ENCODE measurements around the gene SNTN.

SNTN gene

DNA sequence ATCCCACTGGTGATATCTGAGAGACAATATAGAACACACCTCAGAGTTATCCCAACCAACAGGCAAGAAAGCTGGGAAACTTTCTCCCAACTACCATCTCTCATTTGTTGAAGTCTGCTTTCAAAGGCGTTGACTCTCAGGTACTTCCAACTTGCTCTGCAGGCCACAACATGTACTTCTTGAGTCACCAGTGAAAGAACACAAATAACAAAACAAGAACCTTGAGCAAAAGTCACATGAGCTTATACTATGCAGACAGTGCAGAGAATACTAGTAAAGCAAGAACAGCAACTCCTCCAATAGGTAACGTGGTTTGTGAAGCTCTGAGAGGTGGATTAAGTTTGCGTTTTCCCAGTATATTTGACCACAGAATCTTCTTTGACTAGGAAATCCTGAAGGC, 20.6 kb downstream of the SNTN start:
- in situ Hi-C loops (cut with MboI; ENCODE audit: low sequenced_read_pairs), result no loop called here

GRCh38 chr3:63674586-63674985, 22.1 kb downstream of the SNTN start:
- in situ Hi-C loops (cut with MboI; ENCODE audit: low sequenced_read_pairs), result no loop called here

DNA sequence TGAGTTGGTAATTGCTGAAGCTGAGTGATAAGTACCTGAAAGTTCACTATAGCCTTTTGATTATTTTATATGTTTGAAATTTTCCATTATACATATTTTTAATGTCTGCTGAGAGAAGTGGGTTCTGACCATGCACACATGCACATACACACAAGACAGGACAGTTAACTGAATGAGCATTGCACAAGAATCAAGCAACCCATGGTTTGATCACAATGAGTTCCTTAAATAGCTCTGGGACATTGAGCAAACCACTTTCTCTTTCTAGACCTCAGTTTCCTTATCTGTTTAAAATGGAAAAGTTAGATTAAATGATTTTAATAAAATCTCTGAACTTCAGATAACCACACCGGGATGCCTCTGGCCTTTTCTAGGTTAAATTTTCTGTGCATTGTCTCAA, 26.7 kb downstream of the SNTN start:
- in situ Hi-C loops (cut with MboI; ENCODE audit: low sequenced_read_pairs), result no loop called here

GRCh38 chr3:63684081-63684480, 31.6 kb downstream of the SNTN start:
- in situ Hi-C loops (cut with MboI; ENCODE audit: low sequenced_read_pairs), result no loop called here

DNA sequence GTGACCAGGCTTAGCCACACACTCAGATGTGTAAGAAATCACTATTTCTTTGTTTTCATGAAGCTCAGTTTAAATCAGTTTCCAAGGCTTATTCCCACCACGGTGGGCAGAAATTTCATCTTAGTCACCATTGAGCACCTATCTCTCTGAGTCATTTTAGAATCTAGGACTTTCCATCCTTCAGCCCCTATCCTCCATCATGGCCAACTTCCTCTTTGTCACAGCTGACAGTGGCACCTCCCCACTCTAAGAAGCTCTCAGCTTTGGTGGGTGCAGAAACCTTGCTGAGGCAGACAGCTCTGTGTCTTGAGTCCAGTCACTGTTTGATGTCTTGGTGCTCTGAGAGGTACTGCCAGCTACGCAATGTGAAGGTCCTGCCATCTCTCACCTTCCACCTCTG, 32.9 kb downstream of the SNTN start:
- in situ Hi-C loops (cut with MboI; ENCODE audit: low sequenced_read_pairs), result no loop called here

GRCh38 chr3:63687278-63688225, 35.1 kb downstream of the SNTN start:
- in situ Hi-C loops (cut with MboI; ENCODE audit: low sequenced_read_pairs), result no loop called here

- in situ Hi-C loops (cut with MboI; ENCODE audit: low sequenced_read_pairs), result no loop called here
These were observed 36.8 kb downstream of the SNTN start for GRCh38 chr3:63689285-63689684.

- in situ Hi-C loops (cut with MboI; ENCODE audit: low sequenced_read_pairs), result no loop called here
These were observed 40.9 kb downstream of the SNTN start for GRCh38 chr3:63693351-63693750.

DNA sequence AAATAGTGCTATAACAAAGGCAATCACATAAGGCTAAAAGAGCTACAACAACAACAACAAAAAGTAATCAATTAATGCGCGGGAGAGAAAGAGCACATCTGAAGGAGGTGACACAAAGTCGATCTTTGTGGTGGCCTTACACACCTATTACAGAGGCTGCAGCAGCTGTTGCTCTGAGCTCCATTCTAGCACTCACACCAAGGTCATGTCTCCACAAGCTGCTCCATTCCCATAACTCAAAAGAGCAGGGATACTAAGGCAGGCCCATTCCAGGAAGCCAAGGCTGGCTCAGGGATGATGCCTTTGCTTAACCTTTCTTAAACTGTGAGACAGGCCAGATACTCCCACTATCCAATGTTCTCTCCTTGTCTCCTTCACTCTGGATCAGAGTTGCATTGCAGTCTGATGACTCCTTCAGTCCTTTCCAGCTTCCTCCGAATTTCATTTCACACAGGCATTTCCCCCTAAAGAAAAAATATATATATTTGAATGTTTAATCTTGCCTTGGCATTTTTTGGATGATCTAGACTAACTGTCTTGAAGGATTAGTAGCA, 52.7 kb downstream of the SNTN start:
- in situ Hi-C loops (cut with MboI; ENCODE audit: low sequenced_read_pairs), result no loop called here

DNA sequence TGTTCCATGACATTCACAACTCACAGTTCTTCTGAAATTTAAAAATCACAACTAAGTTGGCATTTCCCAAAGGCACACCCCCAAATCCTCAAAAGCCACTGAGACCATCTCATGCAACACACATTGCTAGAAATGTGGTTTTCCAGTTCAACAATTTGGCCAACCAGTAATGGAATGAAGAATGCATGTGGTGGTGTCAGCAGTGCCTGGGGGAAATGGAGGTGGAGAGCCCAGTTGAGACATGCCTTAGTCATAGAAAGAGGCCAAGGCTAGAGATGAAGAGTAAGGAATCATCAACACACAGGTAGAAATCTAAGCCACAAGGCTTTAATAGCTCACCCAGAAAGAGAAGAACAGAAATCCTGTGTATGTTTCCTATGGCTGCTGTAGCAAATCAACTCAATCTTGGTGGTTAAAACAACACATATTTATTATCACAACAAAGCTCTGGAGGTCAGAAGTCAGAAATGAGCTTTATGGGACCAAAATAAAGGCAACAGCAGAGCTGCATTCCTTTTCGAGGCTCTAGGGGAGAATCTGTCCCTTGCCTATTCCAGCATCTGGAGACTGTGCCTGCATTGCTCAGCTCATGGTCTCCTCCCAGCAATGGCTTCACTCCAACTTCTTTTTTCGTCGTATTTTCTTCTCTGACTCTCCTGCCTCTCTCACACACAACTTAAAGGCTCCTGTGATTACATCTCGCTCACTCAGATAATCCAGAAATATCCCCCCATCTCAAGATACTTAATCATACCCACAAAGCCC, 54.0 kb downstream of the SNTN start:
- in situ Hi-C loops (cut with MboI; ENCODE audit: low sequenced_read_pairs), result no loop called here

GRCh38 chr3:63707731-63708130, 55.3 kb downstream of the SNTN start:
- in situ Hi-C loops (cut with MboI; ENCODE audit: low sequenced_read_pairs), result no loop called here

GRCh38 chr3:63709576-63709975, 57.1 kb downstream of the SNTN start:
- in situ Hi-C loops (cut with MboI; ENCODE audit: low sequenced_read_pairs), result no loop called here

Measured in HL-60/S4 treated with retinoic acid at 250 ng/mL for 4 days and 3 days (cell line).